A673 (cell line): ENCODE measurements around the gene FRMD4A.

Experiments
- EZH2 ChIP-seq: fragments of 200-600 bp; sonication (generic); IDR thresholded peaks from 2 replicates; pipeline ENCODE4 v1.6.1; 2017; ENCODE audit warnings: borderline replicate concordance, low read depth, mild to moderate bottlenecking, mixed read lengths, antibody characterized with exemption, low read length; ENCODE audit not compliant: poor library complexity, severe bottlenecking
- TF ChIP-seq, protein P1 (sequence below): fragments of 300-800, 200-600 bp; sonication (generic); conservative IDR thresholded peaks from 2 replicates; pipeline ENCODE4 v1.5.1; 2017; ENCODE audit warnings: low read depth, mild to moderate bottlenecking, antibody characterized with exemption, low read length, moderate library complexity, mixed read lengths

DNA sequence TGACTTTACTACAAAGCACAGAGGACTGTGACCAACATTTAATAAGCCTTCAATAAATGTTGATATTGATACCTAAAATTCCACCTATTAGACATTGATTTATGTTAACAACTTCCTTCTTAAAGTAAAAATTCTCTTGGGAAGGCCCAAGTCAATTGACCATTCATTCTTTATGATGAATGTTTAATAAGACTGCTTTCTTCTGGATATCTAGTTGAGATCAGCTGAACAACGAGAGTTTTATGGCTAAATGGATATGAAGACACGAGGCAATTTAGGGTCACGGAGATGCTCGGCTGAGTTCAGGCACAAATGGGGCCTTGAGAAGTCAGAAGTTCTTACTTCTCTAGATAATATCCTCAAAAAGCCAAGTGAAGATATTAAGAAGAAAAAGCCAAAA lies 258.8 kb downstream of the FRMD4A start:
- TF ChIP-seq, protein P1, sequence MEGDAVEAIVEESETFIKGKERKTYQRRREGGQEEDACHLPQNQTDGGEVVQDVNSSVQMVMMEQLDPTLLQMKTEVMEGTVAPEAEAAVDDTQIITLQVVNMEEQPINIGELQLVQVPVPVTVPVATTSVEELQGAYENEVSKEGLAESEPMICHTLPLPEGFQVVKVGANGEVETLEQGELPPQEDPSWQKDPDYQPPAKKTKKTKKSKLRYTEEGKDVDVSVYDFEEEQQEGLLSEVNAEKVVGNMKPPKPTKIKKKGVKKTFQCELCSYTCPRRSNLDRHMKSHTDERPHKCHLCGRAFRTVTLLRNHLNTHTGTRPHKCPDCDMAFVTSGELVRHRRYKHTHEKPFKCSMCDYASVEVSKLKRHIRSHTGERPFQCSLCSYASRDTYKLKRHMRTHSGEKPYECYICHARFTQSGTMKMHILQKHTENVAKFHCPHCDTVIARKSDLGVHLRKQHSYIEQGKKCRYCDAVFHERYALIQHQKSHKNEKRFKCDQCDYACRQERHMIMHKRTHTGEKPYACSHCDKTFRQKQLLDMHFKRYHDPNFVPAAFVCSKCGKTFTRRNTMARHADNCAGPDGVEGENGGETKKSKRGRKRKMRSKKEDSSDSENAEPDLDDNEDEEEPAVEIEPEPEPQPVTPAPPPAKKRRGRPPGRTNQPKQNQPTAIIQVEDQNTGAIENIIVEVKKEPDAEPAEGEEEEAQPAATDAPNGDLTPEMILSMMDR, result no peak
- TF ChIP-seq EZH2, result no peak
